ELR (cell line): ENCODE data around the gene MAD1L1.

Experiments used
- DNase-seq: peaks from one replicate; pipeline ENCODE4 v3.0.0-alpha.2; 2015; ENCODE audit warnings: low read depth

Gene MAD1L1

DNA sequence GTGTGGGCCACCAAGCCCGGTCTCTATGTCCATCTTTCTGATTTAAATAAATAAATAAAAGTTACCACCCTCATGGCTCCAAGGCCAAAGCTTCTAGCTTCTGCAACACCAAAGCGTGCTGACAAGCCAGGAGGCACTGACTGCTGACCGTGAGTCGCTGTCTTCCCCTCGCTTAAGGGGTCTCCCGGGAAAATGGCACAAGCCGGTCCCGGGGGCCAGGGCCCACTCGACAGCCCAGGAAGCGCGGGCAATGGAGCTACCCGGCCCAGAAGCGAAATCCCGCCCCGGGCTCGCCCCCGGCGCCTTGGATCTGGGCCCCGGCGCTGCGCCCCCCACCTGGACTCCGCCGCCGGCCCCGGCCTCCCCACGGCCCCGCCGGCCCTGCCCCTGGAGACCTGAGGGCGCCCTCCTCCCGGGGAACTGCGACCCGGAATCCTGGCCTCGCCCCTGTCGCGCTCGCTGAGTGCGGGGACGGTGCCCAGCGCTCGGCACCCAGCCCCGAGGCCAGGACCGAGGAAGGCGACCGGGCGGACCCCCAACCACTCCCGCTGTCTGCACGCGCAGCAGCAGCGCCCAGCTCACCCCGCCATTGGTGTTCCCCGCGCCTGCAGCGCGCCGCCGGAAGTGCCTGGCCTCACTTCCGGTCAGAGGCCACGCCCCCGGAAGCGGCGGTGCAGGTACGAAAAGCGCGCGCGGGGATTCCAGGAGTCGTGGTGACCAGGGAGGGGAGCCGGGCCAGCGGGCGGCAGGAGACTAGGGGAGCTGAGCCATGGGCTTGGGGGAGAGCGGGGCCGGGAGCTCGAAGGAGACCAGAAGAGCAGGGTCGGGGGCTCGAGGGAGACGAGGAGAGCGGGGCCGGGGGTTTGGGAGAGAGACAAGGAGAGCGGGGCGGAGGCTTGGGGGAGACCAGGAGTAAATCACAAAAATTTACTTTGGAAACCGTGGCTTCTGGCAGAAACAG is 9.1 kb upstream of the MAD1L1 start, which contains the start of the genes MRM2 and NUDT1:
TSS of gene MRM2 (minus strand) at position 626 of the 961 bp plus-strand sequence. CDS start at position 590, 36 bp downstream.
TSS of gene NUDT1 (plus strand) at position 647 of the 961 bp plus-strand sequence. CDS start 2,349 bp downstream, outside the sequence.
- peak; percentile 89 for DNase-seq

DNA sequence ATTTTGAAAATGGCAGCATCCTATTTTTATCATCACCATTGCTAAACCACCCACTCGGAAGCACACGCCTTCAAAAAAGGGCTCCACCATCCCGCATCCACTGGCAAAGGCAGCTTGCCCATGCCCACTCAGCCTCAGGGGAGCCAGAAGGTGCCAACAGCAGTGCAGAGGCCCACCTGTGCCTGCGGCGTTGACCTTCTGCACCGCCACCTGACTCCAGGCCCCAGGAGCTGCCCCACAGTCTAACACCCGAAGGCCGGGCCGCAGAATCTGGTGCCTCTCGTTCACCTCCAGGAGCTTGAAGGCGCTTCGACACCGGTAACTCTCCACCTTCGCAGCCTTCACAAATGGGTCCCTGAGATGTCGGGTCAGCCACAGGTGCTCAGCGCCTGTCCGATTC is 6.5 kb upstream of the MAD1L1 start:
- DNase-seq = no peak

DNA sequence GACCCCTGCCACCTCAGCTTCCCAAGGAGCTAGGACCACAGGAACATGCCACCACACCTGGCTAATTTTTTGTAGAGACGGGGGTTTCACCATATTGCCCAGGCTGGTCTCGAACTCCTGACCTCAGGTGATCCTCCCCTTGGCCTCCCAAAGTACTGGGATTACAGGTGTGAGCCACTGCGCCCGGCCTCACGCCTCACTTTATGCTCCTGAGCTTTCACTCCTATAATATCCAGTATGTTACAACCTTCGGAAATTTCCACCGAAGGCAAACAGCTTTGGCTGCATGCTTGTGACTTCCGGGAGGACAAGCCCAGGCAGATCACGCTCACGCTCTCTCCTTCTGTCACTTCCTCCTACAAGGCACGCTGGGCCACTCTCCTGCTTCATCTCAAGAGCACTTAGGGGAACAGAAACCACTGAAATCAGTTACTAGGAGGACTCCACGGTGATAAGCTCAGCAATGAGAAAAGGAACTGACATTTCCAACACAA is 4.4 kb upstream of the MAD1L1 start:
- no peak for DNase-seq

DNA sequence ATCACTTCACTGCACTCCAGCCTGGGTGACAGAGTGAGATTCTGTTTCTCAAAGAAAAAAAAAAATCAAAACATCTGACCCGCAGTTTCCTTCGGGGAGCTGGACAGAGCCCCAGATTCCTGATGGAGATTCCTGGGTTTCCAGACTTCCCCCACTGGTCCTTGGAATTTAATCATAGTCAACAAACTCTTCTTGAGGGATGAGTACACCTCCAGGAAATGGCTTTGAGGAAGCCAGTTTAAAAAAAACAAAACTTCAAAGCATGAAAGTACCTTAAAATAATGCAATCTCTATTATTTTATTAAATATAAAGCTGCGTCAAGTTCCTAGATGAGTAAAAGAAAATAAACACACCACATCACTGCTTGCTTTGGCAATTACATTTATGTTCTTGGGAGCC is 1.2 kb upstream of the MAD1L1 start:
- DNase-seq = peak; percentile 31

DNA sequence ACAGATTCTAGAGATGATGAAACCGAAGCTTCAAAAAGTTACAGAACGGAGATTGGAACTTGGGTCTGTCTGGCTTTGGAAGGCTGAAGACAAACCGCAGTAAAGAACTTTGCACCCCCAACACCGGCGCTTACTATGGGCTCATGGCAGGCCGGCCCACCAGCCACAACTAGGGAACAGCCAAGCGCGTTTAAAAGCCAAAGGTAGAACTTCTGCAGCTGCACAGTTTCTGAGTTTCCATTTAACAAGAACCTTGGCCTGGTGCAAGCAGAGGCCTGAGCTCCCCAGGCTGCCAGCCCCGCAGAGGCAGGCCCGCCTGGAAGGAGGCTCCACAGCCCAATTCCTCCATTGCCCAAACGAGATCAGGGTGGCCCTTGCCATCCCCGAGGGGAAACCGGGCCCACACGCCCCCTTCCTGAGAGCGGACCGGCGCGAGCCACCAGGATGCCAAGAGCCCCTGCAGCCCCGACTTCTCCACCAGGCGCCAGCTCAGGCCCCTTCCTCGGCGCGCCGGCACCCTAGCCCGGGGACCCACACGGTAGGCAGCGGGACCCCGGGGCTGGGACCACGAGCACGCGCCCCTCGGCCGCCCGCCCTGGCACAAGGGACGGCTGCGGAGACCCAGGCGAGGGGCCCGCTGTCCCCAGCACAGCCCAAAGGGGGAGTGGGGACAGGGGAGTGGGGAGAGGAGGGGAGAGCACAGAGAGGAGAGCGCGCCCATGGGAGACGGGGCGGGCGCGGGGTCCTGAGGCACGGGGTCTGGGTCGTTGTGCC is 566 bp downstream of the MAD1L1 start:
- peak; percentile 57 for DNase-seq

DNA sequence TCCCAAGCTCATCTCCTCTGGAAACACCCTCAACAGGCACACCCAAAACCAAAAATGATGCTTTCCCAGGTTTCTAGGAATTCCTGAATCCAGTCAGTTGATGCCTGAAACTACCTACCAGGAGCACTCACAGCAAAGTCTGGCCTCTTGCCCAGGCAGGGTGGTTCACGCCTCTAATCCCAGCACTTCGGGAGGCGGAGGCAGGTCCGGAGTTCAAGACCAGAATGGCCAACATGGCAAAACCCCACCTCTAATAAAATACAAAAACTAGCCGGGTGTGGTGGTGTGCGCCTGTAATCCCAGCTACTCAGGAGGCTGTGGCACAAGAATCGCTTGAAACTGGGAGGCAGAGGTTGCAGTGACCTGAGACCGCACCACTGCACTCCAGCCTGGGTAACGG is 1.9 kb downstream of the MAD1L1 start:
- no peak for DNase-seq

DNA sequence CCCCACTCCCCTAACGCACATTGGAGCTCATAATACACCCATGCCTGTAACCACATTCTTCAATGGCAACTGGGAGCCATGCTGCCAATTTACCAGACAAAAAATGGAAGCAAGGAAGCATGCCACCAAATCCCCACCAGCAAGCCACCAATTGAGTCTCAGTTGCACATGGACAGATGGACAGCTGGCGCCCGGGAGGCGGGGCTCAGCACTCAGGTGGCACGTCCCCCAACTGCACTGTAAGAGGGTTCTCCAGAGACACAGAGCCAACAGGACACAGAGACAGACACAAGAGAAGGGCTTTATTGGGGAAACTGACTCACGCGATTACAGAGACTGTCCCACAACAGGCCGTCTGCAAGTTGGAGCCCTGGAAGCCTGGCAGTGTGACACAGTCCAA is 2.5 kb downstream of the MAD1L1 start:
- DNase-seq = no peak

DNA sequence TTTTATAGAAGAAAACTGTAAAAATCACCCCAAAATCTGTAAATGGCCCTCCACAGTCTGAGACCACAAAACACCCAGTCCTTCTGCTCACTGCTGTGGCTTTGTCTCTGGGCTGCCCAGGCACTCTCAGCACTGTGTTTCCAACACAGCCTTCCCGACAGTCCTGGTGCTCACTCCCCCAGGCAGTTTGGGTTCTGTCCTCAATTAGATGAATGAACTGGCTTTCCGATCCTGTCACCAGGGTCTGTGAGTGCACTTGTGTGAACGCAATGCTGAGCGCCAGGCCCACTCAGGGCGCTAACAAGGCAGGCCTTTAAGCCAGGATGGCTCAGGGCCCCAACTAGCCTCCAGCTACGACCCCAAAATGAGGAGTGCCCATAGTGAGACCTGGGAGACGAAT is 3.3 kb downstream of the MAD1L1 start:
- DNase-seq = no peak

DNA sequence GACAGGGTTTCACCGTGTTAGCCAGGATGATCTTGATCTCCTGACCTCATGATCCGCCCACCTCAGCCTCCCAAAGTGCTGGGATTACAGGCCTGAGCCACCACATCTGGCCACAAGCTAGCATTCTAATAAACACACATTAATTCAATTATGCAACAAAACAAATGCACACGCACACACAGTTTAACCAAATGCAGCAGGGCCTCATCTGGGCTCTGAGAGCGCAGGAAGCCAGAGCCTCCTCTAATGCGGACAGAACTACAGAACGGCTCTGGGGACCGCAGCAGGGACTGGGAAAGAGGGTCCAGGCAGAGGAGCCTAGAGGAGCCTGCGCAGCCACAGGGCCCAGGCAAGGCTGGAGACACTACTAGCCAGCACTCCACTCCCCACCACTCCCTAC is 3.8 kb downstream of the MAD1L1 start:
- DNase-seq = no peak

DNA sequence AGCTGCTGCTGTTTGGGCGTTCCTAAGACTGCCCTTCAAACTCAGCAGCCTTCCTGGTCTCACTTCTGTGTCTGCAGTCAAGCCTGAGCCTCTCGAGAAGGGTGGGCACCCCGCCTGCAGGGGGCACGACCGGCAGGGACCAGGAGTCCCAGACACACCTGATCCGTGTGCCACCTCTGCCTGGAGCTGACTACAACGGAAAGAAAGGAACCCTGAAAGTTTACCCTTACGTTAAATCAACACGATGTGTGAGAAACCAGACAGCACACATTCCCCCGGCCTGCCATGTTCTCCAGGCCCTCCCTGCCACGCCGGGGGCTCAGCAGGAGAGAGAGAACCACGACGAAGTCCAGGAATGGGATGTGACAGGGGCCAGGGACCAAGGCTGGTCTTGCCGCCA is 5.0 kb downstream of the MAD1L1 start:
- no peak for DNase-seq

DNA sequence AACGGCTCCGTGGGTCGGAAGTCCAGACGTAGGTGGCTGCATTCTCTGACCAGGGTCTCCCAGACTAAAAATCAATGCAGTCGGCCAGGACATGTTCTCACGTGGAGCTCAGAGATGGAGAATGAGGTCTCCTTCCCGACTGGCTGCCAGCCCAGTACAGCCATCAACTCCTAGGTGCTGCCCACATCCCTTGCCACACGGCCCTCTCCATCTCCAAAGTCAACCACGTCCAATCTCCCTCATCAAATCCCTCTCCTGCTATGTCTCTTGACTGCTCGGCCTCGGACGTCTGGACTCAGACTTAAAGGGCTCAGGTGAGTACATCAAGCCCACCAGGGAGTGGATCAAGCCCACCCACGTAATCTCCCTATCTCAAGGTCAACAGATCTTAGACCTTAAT is 6.9 kb downstream of the MAD1L1 start:
- no peak for DNase-seq

DNA sequence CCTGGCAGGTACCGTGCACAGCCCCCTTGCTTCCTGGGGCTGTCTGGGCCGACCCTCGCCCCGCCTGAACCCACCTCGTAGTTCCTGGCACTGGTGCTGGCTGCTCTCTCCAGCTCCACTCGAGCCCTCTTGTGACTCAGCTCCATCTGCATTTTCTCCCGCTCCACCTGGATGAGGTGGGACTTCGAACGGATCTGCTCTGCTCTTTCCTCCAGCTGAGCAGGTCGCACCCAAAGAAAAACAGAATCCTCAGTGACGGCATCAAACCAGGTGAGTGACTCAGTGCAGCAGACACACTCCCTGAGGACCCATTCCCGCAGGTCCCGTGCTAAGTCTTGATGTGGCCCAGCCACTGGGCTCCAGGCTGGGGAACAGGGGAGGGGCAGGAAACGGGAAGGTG is 7.4 kb downstream of the MAD1L1 start:
- DNase-seq = no peak

DNA sequence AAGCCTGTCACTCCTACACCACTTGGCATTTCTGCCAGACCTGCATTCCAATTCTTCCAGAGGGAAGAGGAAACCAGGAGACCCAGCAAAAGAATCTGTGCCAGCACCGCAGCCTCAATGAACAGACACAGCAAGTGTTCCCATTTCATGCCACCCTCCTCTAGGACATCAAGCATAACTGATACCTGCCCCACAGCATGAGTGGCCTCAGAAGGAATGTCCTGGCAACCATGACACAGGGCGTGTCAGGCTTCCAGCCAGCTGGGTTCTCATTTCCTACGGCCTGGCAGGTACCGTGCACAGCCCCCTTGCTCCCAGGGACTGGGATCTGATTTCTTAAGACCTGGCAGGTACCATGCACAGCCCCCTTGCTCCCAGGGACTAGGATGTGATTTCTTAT is 7.8 kb downstream of the MAD1L1 start:
- DNase-seq = no peak

DNA sequence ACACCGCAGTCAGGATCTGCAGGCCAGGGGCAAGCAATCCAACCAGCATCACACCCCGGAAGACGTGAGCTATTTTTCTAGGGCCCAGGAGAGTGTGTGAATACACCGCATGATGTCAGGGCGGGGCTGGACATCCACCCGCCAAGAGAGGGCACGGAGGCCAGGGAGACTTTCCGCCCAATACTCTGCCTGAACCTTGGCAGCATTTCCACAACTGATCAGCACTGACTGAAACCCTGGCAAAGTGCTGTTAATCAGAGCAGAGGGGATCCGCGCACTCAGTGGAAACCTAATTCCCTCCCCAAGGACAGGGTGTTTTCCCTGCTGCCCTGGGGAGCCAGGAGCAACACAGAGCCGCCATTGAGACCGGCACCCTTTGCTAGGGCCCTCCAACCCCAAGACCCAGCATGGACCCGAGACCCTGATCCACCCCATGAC is 8.2 kb downstream of the MAD1L1 start:
- no peak for DNase-seq

DNA sequence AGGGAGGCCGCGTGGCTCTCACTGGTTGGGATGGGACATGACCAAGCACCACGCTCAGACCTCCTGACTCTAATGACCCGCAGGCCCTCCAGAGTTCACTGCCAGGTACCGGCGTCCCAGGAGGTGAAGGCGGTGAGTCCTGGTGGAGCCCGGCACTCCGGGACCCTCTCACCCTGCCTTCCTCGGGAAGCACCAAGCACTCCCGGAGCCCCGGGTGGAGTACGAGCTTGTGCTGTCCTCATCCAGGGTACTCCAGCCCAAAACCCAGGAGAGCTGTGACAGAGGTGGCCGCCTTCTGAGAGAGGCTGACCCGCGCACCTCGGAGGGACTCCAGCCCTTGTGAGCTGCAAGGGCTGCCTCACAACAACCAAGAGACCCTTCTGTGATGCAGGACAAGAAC is 9.4 kb downstream of the MAD1L1 start:
- no peak for DNase-seq

DNA sequence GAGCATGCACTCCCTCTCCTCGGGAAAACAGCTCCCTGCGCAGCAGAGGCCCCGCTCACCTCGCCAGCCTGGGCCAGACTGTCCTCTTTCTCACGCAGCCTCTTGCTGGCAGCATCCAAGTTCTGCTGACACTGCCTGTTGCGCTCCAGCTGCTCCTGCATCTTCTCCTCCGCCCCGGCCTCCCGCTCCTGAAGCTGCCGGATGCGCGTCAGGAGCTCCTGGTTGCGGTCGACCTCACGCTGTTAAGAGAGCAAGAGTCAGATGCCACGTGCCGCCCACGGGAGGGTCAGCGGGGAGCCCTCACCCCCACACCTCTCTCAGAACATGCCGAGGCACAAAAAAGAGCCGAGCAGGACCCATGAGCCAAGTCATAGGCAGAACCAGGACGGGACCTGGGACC is 10.2 kb downstream of the MAD1L1 start:
- DNase-seq = no peak

DNA sequence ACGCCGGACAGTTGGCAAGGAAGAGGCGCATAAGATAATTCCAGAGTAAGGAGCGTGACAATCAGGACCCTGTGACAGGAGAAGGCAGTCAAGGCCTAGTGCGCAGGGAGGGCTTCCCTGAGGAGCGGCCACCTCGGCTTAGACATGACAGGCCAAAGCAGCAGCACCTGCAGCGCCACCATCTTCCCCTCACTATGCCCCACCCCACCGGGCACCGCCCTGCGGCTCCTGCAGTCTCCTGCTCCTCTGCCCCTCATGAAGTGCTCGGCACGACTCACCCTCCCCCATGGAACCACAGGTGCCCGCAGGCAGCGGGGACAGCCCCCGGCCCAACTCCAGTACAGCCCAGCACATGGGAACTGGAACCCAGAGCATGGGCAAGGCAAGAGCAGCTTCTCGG is 11.8 kb downstream of the MAD1L1 start:
- DNase-seq = no peak

DNA sequence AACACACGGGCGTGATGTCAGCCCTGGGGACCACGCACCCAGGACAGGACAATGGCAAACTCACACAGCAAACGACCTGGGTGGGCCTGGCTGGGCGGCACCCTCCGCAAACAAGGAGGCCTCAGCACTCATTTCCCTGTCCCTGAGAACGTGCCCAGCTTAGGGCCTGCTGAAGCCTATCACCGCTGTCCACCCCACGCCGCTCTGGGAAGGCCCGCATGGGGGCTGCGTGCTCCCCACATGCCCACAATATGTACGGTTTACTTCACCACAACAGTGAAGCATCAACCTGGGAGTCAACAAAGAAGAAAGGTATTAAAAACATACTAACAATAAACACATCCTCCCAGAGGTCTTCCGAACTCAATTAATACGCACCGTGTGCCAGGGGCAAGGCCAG is 12.2 kb downstream of the MAD1L1 start:
- no peak for DNase-seq

DNA sequence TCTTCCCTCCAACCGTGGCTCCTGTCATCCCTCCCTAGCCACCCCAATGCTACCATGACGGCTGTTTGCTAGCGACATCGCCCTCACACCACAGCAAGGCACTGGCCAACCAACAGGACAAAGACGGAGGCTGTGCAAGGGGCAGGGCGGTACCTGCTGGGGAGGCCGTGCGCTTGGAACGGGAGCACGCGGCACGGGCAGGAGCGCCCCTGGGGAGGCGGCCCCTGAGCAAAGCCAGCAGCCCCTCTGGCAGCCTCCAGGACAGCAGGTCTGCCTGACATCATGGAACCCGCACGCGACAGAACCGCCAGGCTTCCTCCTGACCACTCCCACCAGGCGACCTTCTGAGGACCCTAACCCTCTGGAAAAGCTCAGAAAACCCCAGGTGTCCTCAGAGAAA is 12.7 kb downstream of the MAD1L1 start:
- no peak for DNase-seq

DNA sequence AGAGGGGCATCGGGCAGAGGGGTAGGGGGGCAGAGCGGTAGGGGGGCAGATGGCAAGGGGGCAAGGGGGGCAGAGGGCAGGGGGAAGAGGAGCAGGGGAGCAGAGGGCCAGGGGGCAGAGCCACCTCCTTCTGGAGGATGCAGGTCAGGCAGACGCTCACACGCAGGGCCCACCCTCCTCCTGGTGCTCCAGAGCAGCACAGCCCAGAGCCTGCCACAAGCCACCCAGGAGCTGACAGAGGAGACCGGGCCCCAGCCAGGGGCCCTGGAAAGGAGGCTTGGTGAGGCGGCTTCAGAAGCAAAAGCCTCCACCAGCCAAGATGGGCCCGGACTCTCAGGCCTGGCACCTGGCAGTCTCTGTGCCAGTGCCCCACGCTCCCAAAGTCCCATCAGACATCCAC is 13.1 kb downstream of the MAD1L1 start:
- DNase-seq = no peak

DNA sequence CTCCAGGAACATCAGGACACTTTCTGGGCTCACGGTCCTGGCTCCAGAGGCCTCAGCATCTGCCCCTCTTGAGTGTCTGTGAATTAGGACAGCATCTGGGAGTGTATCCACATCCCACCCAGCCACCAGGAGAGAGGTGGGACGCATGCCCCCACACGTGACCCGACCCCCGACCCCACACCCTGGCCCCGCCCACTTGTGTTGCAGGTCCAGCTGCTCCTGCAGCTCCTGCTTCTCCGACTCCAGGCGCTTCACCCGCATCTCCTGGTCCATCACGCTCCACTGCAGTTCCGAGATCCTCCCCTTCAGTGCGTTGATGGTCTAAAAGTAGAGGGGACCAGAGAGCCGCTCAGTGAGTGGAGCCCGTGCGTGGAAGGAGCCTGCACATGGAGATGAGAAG is 13.6 kb downstream of the MAD1L1 start:
- no peak for DNase-seq

DNA sequence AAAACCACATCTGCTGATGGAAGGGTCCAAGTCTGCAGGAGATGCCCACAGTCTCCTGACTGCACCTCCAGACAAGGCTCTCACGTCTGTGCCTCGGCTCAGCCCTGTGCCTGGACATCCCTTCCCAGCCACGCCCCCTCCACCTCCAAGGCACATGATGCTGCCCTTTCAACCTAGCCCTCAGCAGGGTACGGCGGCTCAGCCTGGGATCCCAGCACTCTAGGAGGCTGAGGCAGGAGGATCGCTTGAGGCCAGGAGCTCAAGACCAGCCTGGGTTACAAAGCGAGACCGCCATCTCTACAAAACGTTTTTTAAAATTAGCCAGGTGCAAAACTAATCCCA is 14.3 kb downstream of the MAD1L1 start:
- no peak for DNase-seq
